Activated T-cell treated with anti-CD3 and anti-CD28 coated beads, Interleukin-2, amount 50 U/mL, for 4 hours (primary cell): Measurements from ENCODE around the gene ZDHHC11B. TPM values are rescaled to one million over a fixed set of nuclear protein-coding genes. Genes with fewer than 3 reads are reported as not detected.

Experiments
- ATAC-seq, 2 donors: fragments of 200-7000 bp; cut with Tn5 transposase; one replicate each; pipeline ENCODE4 v1.10.0; 2021
- DNase-seq: peaks from one replicate; pipeline ENCODE4 v3.0.0-alpha.2; 2020
- H3K27me3 Mint-ChIP-seq: one replicate; pipeline ENCODE4 v1.8.0; 2021; ENCODE audit warnings: low read depth, mixed read lengths
- H3K36me3 Mint-ChIP-seq: one replicate; pipeline ENCODE4 v1.8.0; 2022; ENCODE audit warnings: mixed read lengths; ENCODE audit not compliant: insufficient read depth
- H3K4me1 Mint-ChIP-seq: one replicate; pipeline ENCODE4 v1.8.0; 2021; ENCODE audit warnings: low read depth, mixed read lengths
- H3K4me3 Mint-ChIP-seq: one replicate; pipeline ENCODE4 v1.8.0; 2021; ENCODE audit warnings: mild to moderate bottlenecking, moderate library complexity, mixed read lengths
- H3K9me3 Mint-ChIP-seq: one replicate; pipeline ENCODE4 v1.8.0; 2021; ENCODE audit warnings: mixed read lengths
- total RNA-seq, 3 donors: library from RNA; stranded (reverse); gene quantifications; one replicate each; pipeline ENCODE4 v1.2.1, GENCODE V29; 2021

ZDHHC11B gene
- total RNA-seq, 3 donors from 2014 or later, result 0.21 to 0.66 (median 0.30) TPM

DNA sequence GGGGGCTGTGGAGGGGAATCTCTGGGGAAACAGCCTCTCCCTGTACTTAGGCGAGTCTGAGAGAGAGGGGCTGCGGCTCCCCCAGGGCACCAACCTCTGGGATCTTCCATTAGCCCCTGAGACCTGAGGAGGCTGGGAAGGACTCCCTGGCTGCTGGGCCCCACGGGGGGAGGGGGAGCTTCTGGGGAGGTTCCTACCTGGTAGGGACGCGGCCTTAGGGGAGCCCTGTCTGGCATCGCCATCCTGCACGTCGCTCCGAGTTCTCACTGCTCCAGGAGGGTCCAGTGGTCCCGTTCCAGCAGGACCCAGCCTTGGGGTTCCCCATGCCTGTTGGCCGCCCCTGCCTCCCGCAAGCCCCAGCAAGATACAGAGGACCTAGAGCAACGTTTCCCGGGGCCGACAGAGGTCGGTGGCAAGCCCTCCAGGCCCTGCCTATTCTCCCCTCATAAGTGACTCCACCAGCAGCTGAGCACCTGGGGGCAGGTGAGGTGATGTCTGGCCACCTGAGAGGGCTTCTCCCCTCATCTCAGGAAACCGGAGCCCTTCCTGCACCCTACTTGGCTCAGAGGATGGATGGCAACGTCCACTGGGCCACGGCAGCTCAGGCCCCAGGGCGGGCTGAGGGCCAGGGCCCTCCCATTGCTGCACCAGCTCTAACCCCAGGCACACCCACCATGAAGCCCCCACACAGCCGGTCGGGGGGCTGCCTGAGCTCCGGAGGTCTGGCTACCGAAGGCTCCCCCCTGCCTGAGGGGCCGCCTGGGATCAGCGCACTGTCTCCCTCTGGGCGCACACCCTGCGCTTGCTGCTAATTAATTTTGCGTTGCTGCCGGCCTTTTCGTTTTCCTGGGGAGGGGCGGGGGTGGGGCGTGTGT, 113.9 kb downstream of the ZDHHC11B start:
- peaks cover 8% of the 10 kb centered on the region for H3K36me3 Mint-ChIP-seq
- no peak for ATAC-seq
- no peak overlapping the region for H3K4me3 Mint-ChIP-seq
- no peaks in the 10 kb centered on the region for H3K9me3 Mint-ChIP-seq
- peaks cover 13% of the 10 kb centered on the region for H3K4me1 Mint-ChIP-seq
- peaks cover 3% of the 10 kb centered on the region for H3K27me3 Mint-ChIP-seq
- no peak for DNase-seq

DNA sequence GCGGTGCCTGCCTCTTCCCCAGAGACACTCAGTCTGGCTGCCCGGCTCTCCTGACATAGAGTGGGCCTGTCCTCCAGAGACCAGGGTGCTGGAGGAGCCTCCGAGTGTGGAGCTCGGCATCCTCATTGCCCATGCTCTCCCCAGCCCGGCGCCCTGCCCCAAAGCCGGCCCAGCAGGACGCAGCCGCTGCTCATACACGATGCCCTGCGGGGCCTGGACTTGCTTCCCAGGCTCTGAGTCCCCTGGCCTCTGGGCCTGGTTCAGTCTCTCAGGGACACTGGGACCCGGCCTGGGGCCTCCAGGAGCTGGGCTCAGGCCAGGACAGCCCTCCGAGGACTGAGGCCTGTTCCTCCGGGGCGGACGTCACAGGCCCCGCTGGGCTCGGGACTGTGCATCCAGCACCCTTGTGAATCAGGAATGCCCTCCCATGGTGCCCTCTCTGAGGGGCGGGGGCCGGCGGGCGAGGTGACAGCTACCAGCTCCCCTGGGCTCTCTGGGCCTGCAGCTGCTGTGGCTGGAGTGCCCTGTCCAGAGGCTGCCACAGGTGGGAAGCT, 114.6 kb downstream of the ZDHHC11B start:
- ATAC-seq (no peak), DNase-seq (no peak)
- Mint-ChIP-seq H3K4me1 (peaks cover 13% of the 10 kb centered on the region), H3K27me3 (peaks cover 3% of the 10 kb centered on the region), H3K4me3 (no peak overlapping the region), H3K36me3 (peaks cover 8% of the 10 kb centered on the region), H3K9me3 (no peaks in the 10 kb centered on the region)

GRCh38 chr5:669111-669841, 115.3 kb downstream of the ZDHHC11B start:
- peaks cover 8% of the 10 kb centered on the region for H3K36me3 Mint-ChIP-seq
- no peaks in the 10 kb centered on the region for H3K9me3 Mint-ChIP-seq
- H3K4me1 Mint-ChIP-seq, result peaks cover 13% of the 10 kb centered on the region
- H3K4me3 Mint-ChIP-seq, result no peak overlapping the region
- DNase-seq (peak; percentile 51), ATAC-seq (peak in 1 of 2 donors; percentile 32)
- peaks cover 3% of the 10 kb centered on the region for H3K27me3 Mint-ChIP-seq

DNA sequence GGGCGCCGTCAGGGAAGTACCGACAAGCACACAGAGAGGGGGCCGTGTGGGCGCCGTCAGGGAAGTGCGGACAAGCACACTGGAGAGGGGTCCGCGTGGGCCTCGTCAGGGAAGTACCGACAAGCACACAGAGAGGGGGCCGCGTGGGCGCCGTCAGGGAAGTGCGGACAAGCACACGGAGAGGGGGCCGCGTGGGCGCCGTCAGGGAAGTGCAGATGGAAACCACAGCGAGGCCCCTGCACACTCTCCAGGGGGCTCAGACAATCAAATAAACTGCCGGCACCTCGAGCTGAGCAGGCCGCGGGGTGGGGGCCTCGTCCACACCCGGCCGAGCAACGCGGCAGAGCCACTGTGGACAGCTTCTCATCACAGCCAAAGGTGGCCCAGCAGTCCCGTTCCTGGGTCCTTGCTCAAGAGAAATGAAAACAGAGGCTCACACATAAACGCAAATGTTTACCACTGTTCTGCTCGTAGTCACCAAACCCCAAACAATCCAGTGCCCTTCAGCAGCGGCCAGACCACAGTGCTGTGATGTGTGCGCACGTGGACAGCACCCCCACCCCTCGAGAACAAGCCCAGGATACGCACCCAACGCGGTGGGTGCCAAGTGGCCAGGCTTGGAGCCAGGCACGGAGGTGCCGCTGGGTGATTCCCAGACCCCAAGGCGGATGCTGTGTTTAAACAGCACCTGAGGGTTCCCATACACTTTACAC, 116.1 kb downstream of the ZDHHC11B start:
- DNase-seq, result no peak
- H3K27me3 Mint-ChIP-seq, result peaks cover 3% of the 10 kb centered on the region
- ATAC-seq, result no peak
- H3K36me3 Mint-ChIP-seq, result peaks cover 10% of the 10 kb centered on the region
- H3K4me3 Mint-ChIP-seq, result no peak overlapping the region
- H3K4me1 Mint-ChIP-seq, result peaks cover 13% of the 10 kb centered on the region
- no peaks in the 10 kb centered on the region for H3K9me3 Mint-ChIP-seq

- Mint-ChIP-seq H3K36me3 (peaks cover 10% of the 10 kb centered on the region), H3K27me3 (no peaks in the 10 kb centered on the region), H3K4me1 (peaks cover 1% of the 10 kb centered on the region), H3K4me3 (no peak overlapping the region), H3K9me3 (no peaks in the 10 kb centered on the region)
- ATAC-seq, result no peak
- no peak for DNase-seq
These were observed 117.6 kb downstream of the ZDHHC11B start for GRCh38 chr5:666816-667498.

- Mint-ChIP-seq H3K4me3 (no peak overlapping the region), H3K9me3 (no peaks in the 10 kb centered on the region), H3K27me3 (no peaks in the 10 kb centered on the region), H3K4me1 (no peaks in the 10 kb centered on the region), H3K36me3 (peaks cover 14% of the 10 kb centered on the region)
- ATAC-seq (no peak), DNase-seq (no peak)
These were observed 118.4 kb downstream of the ZDHHC11B start for GRCh38 chr5:665956-666711.

- Mint-ChIP-seq H3K9me3 (no peaks in the 10 kb centered on the region), H3K27me3 (no peaks in the 10 kb centered on the region), H3K4me1 (no peaks in the 10 kb centered on the region), H3K4me3 (no peak overlapping the region), H3K36me3 (peaks cover 16% of the 10 kb centered on the region)
- ATAC-seq (no peak), DNase-seq (no peak)
These were observed 119.0 kb downstream of the ZDHHC11B start for GRCh38 chr5:665541-665955.

DNA sequence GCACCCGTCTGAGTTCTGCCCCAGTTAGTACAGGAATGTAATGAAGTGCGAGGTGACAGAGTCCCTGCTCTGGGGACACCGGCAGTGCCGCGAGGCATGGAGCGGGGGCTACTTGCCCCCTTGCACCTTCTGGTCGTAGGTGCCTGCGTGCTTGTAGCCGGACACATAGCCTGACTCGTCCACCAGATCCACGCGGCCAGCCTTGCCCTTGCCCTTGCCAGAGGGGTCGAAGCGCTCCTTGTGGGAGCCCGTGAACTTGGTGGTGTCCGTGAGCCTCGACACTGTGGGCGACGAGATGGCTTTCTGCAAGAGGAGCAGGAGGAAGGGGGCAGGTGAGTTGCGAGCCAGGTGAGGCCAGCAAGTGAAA, 119.6 kb downstream of the ZDHHC11B start:
- no peak overlapping the region for H3K4me3 Mint-ChIP-seq

GRCh38 chr5:664343-664993, 120.1 kb downstream of the ZDHHC11B start:
- Mint-ChIP-seq H3K9me3 (no peaks in the 10 kb centered on the region), H3K36me3 (peaks cover 22% of the 10 kb centered on the region), H3K4me3 (no peak overlapping the region), H3K4me1 (no peaks in the 10 kb centered on the region), H3K27me3 (no peaks in the 10 kb centered on the region)
- ATAC-seq (no peak), DNase-seq (no peak)

More for the DNA sequence above, 119.6 kb downstream of the ZDHHC11B start:
- no peak for DNase-seq
- Mint-ChIP-seq H3K9me3 (no peaks in the 10 kb centered on the region), H3K27me3 (no peaks in the 10 kb centered on the region), H3K36me3 (peaks cover 18% of the 10 kb centered on the region), H3K4me1 (no peaks in the 10 kb centered on the region)
- ATAC-seq, result no peak

DNA sequence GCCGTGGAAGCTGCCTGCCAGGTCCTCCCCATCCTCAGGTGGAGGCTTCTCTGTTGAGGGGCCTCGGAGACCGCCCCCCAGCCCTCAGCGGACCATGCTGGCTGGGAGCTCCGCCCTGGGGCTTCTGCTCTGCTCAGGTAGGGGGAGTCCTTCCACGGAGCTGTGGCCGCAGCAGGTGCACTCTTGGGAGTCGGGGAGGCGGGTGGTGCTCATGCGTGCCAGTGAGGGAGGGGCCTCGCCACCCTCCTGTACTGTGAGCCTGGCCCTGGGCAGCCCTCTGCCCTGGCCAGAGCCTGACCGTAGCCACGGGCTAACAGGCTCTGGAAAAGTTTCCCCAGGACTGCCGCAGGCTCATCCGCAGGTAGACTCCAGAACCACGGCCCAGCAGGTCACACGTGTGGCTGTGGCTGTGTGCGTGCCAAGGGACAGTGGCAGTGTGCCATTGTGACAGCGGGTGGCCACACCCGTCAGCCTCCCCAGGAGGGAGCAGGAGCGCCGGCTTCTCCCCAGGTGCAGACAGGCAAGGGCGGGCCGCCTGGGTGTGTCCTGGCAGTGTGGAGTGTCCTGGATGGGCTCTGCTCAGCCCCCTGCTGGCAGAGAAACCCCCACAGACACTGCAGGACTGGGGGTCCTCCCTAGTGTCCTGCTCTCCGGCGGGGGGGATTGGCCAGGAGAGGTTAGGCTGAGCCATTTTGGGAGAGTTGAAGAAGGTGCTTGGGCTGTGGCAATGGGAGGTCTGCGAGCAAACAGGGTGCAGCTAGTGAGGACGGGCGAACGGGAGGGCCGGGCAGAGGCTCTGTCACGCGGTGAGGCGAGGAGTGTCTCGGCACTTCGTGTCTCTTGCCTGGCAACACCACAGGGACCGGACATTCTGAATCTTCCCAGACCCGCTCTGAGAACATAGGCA, 120.8 kb downstream of the ZDHHC11B start:
- Mint-ChIP-seq H3K27me3 (no peaks in the 10 kb centered on the region), H3K9me3 (no peaks in the 10 kb centered on the region), H3K4me3 (no peak overlapping the region), H3K4me1 (no peaks in the 10 kb centered on the region), H3K36me3 (peaks cover 29% of the 10 kb centered on the region)
- ATAC-seq (no peak), DNase-seq (no peak)

DNA sequence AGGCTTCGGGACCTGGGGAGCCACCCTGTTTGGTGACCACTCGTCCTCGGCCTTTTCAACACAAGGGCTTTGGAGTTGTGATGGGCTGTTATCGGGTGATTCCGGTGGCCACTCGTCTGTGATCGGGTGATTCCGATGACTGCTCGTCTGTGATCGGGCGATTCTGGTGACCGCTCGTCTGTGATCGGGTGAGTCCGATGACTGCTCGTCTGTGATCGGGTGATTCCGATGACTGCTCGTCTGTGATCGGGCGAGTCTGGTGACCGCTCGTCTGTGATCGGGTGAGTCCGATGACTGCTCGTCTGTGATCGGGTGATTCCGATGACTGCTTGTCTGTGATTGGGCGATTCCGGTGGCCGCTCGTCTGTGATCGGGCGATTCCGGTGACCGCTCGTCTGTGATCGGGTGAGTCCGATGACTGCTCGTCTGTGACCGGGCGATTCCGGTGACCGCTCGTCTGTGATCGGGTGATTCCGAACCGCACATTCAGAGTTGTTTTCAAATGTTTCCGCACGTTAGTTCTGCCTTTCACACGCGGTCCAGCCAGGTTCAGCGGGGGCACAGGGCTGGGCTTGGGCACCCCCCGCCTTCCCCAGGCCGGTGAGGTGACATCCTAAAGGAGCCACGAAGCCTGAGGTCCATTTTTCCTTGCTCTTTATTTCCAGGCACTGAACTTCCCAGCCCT, 121.6 kb downstream of the ZDHHC11B start:
- Mint-ChIP-seq H3K4me3 (no peak overlapping the region), H3K36me3 (peaks cover 32% of the 10 kb centered on the region)

More for the DNA sequence above, 121.6 kb downstream of the ZDHHC11B start:
- DNase-seq (no peak), ATAC-seq (no peak)
- H3K4me1 Mint-ChIP-seq, result no peaks in the 10 kb centered on the region
- H3K9me3 Mint-ChIP-seq, result no peaks in the 10 kb centered on the region
- no peaks in the 10 kb centered on the region for H3K27me3 Mint-ChIP-seq
